HepG2 (cell line): Measurements from ENCODE around the gene SMG5. TPM values are rescaled to one million over a fixed set of nuclear protein-coding genes. Genes with fewer than 3 reads are reported as not detected.

Experiments
- AHR ChIP-seq: IDR thresholded peaks from 2 replicates; pipeline ENCODE4 v1.6.1; 2018; ENCODE audit warnings: missing genetic modification reagents, missing compliant biosample characterization
- DNMT3B ChIP-seq: conservative IDR thresholded peaks from 2 replicates; pipeline ENCODE4 v1.6.1; 2016; ENCODE audit warnings: missing biosample characterization, control low read depth
- E2F5 ChIP-seq: sonication (generic); formaldehyde crosslinking; conservative IDR thresholded peaks from 2 replicates; pipeline ENCODE4 v1.4.0; 2020; ENCODE audit warnings: missing genetic modification reagents
- EZH2 ChIP-seq: conservative IDR thresholded peaks from 2 replicates; pipeline ENCODE4 v1.6.1; 2012; ENCODE audit warnings: mild to moderate bottlenecking, low read depth, low read length, moderate library complexity
- HMGXB4 ChIP-seq, 2 experiments: sonication (generic) in 1 of 2; formaldehyde crosslinking in 1 of 2; IDR thresholded peaks; 2 replicates each; pipeline versions ENCODE4 v1.4.0 to v1.6.1; 2018 to 2020; ENCODE audit warnings: missing genetic modification reagents in 2 of 2, borderline replicate concordance in 1 of 2, low read depth in 1 of 2, mild to moderate bottlenecking in 1 of 2, missing biosample characterization in 1 of 2
- HNF1B ChIP-seq: sonication (generic); formaldehyde crosslinking; IDR thresholded peaks from 2 replicates; pipeline ENCODE4 v1.5.1; 2020; ENCODE audit warnings: mild to moderate bottlenecking, moderate library complexity, missing genetic modification reagents
- IKZF4 ChIP-seq: sonication (generic); formaldehyde crosslinking; IDR thresholded peaks from 2 replicates; pipeline ENCODE4 v1.5.1; 2020; ENCODE audit warnings: borderline replicate concordance, mild to moderate bottlenecking, low read depth, missing genetic modification reagents; ENCODE audit errors: not compliant biosample characterization
- KDM2A ChIP-seq: sonication (generic); formaldehyde crosslinking; IDR thresholded peaks from 2 replicates; pipeline ENCODE4 v1.4.0; 2020; ENCODE audit warnings: low read depth, missing genetic modification reagents, borderline replicate concordance
- MED1 ChIP-seq: sonication (generic); formaldehyde crosslinking; IDR thresholded peaks from 2 replicates; pipeline ENCODE4 v1.4.0; 2020; ENCODE audit warnings: missing genetic modification reagents
- NR2F2 ChIP-seq: IDR thresholded peaks from 2 replicates; pipeline ENCODE4 v1.6.1; 2012; ENCODE audit warnings: low read depth, inconsistent platforms, borderline replicate concordance
- PBX3 ChIP-seq: sonication (generic); formaldehyde crosslinking; IDR thresholded peaks from 2 replicates; pipeline ENCODE4 v1.8.1; 2023; ENCODE audit warnings: missing genetic modification reagents, inconsistent platforms, borderline replicate concordance
- RELA ChIP-seq: sonication (generic); formaldehyde crosslinking; IDR thresholded peaks from 2 replicates; pipeline ENCODE4 v1.4.0; 2020; ENCODE audit warnings: missing genetic modification reagents
- RFXANK ChIP-seq: IDR thresholded peaks from 2 replicates; pipeline ENCODE4 v1.6.1; 2016
- SIX1 ChIP-seq: sonication (generic); formaldehyde crosslinking; IDR thresholded peaks from 2 replicates; pipeline ENCODE4 v1.4.0; 2020; ENCODE audit warnings: missing genetic modification reagents, borderline replicate concordance
- TCF12 ChIP-seq, 2 experiments: fragments of 450-650 bp in 1 of 2; sonication (generic) in 1 of 2; formaldehyde crosslinking in 1 of 2; IDR thresholded peaks; 2 replicates each; pipeline versions ENCODE4 v1.6.1 to v1.8.0; 2017 to 2022; ENCODE audit warnings: antibody characterized with exemption in 1 of 2, mild to moderate bottlenecking in 1 of 2, missing genetic modification reagents in 1 of 2, moderate library complexity in 1 of 2
- ZBTB1 ChIP-seq: sonication (generic); formaldehyde crosslinking; IDR thresholded peaks from 2 replicates; pipeline ENCODE4 v1.4.0; 2020; ENCODE audit warnings: missing genetic modification reagents, borderline replicate concordance
- ZNF335 ChIP-seq: sonication (generic); formaldehyde crosslinking; IDR thresholded peaks from 2 replicates; pipeline ENCODE4 v1.4.0; 2020; ENCODE audit warnings: missing genetic modification reagents
- ZNF878 ChIP-seq: sonication (generic); formaldehyde crosslinking; IDR thresholded peaks from 2 replicates; pipeline ENCODE4 v1.8.1; 2023; ENCODE audit warnings: mild to moderate bottlenecking, missing genetic modification reagents, moderate library complexity
- ZSCAN20 ChIP-seq: sonication (generic); formaldehyde crosslinking; IDR thresholded peaks from 2 replicates; pipeline ENCODE4 v1.4.0; 2020; ENCODE audit warnings: missing genetic modification reagents, mild to moderate bottlenecking, borderline replicate concordance
- polyA plus RNA-seq, 8 experiments: library from polyadenylated mRNA; depleted of rRNA in 3 of 8; stranded (reverse) in 7 of 8; unstranded in 1 of 8; fragments of >200 nt; fragmentation: Illumina TruSeq in 4 of 8; extraction: Trizol in 4 of 8; gene quantifications; 2 replicates each; pipeline versions ENCODE4 v1.2.1 to v1.2.3, GENCODE V29; 2011 to 2016; ENCODE audit warnings: low read depth in 4 of 8, missing spikeins in 1 of 8, mixed read lengths in 1 of 8; ENCODE audit not compliant: insufficient read depth in 1 of 8
- total RNA-seq, 5 experiments: library from RNA; depleted of rRNA; stranded (reverse); fragments of >200 nt; fragmentation: Illumina TruSeq; extraction: Trizol; gene quantifications; 2 replicates each; pipeline ENCODE4 v1.2.3, GENCODE V29; 2016; ENCODE audit warnings: low read depth in 1 of 5
- TF ChIP-seq, protein P1 (sequence below): sonication (generic); formaldehyde crosslinking; IDR thresholded peaks from 2 replicates; pipeline ENCODE4 v1.8.1; 2023; ENCODE audit warnings: mild to moderate bottlenecking, missing genetic modification reagents

Gene SMG5
- total and polyA plus RNA-seq, 2 of the 13 experiments (the other 11 are each of a cell fraction or from before 2014, with no cell fraction given), result 50.5 to 84.0 TPM

DNA sequence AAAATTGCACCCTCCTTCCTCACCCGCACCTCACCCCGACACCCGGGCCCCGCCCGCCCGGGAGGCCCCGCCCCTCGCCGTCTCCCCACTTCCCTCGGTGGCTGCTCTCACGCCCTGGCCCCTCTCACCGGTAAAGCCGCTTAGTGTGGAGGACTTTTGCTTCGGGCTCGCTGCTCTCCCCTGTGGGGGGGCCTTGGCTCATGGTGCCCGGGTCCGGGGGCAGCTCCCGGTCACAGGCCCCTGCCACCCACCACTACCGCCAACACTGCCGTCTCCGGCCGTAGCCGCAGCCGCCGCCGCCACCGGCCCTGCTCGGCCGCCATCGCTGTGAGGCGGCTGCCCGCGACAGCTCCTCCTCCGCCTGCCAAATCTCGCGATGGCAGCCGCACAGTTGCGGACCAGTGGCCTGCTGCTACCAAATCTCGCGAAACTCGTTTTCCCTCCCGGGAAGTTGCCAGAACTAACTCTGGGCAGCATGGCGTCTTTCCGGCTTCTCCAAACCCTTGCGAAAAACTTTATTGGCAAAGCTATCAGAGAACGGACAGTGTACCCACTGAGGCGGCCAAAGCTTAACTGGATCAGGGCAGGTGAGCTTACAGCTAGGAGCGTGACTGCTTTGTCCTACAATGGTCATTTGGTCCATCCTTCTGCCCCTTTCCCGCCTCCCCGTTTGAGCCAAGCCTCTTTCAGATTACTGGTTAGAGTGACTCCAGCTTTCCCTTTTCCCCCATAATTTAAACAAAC, at the start of gene SMG5 (continued):
- TF ChIP-seq HNF1B, result peak; percentile 88
- peak; percentile 69; the same call in 1 of the 2 replicates for TF ChIP-seq NR2F2
- no peak; the same call in 1 of the 2 replicates for TF ChIP-seq RELA (CRISPR knock-in tag)
- TF ChIP-seq ZSCAN20 (CRISPR knock-in tag), result 0 out of 2 replicates have a peak, but pooled peaks have one; percentile 1
- TF ChIP-seq RFXANK, result peak; percentile 74; the same call in 1 of the 2 replicates
- TF ChIP-seq DNMT3B (CRISPR knock-in tag), result peak; percentile 88; the same call in 1 of the 2 replicates
- TF ChIP-seq ZBTB1, result no peak
- TF ChIP-seq KDM2A (CRISPR knock-in tag), result peak; percentile 98
- TF ChIP-seq ZNF335 (CRISPR knock-in tag), result no peak
- peak; percentile 81; the same call in 1 of the 2 replicates for TF ChIP-seq SIX1
- no peak for TF ChIP-seq ZNF878 (CRISPR knock-in tag)
- no peak for TF ChIP-seq AHR
- TF ChIP-seq HMGXB4 (CRISPR knock-in tag; IDR thresholded peaks at IDR 0.05; ENCODE audit: borderline replicate concordance in 1 of 2, low read depth in 1 of 2), result peak; percentile 86 to 87; a peak in 3 of 4 replicates
- TF ChIP-seq MED1 (CRISPR knock-in tag), result peak; percentile 73
- TF ChIP-seq, protein P1, sequence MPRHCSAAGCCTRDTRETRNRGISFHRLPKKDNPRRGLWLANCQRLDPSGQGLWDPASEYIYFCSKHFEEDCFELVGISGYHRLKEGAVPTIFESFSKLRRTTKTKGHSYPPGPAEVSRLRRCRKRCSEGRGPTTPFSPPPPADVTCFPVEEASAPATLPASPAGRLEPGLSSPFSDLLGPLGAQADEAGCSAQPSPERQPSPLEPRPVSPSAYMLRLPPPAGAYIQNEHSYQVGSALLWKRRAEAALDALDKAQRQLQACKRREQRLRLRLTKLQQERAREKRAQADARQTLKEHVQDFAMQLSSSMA, result peak; percentile 93
- TF ChIP-seq PBX3 (CRISPR knock-in tag), result no peak
- TF ChIP-seq E2F5 (CRISPR knock-in tag), result peak; percentile 67
- TF ChIP-seq IKZF4 (CRISPR knock-in tag), result peak; percentile 71
- TF ChIP-seq EZH2, result no peak
- no peak for TF ChIP-seq TCF12 (IDR thresholded peaks at IDR 0.05)
- peak; percentile 63; the same call in 1 of the 2 replicates for TF ChIP-seq TCF12 (CRISPR knock-in tag; IDR thresholded peaks at IDR 0.05)
